Measurements from ENCODE around the gene RHOB. TPM values are rescaled to one million over a fixed set of nuclear protein-coding genes. Genes with fewer than 3 reads are reported as not detected.
A peak's percentile ranks its signal among the peaks of the same experiment; 100 is the strongest.
"Not testable (repeated sequence)": the region's sequence is repeated elsewhere in the genome, so short reads cannot be mapped to it uniquely, and the experiment has no call there.

Gene RHOB
- total RNA-seq, 1 donor = 142 TPM

DNA sequence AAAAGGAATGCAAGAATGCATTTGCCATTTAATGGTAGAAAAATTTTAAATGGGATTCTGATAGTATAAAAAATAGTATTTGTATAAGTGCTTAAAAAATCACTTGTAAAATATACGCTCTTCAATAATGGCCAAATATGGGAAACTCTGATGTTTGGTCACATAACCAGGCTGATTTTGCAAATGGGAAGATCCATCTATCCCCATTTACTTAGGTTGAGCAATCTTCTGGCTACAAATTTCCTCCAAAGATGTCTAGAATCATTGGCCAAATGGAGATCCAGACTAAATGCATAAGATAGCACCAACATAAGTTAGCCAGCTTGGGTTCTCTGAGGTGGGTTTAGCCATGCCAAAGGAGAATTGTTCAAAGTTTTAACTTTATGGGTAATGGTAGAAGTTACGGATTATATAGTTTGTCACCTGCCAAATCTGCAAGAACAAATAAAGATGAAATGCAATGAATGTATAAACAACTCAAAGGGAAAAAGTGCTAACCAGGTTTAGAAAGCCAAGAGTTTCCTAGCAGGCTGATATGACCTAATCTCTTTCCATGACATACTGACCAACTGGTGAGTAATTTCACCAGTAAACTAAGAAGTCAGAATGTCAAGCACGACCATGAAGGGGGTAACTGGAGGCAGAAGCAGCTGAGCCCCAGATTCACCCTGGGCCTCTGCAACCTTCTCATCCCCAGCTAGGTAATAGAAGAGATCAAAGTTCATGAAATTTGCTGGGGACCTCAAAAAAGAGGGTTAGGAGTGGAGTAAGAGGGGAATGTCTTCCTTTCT, 10.0 kb downstream of the RHOB start:
- DNase-seq (ENCODE audit: low read depth) = peak; percentile 43
- TF ChIP-seq, protein P1, sequence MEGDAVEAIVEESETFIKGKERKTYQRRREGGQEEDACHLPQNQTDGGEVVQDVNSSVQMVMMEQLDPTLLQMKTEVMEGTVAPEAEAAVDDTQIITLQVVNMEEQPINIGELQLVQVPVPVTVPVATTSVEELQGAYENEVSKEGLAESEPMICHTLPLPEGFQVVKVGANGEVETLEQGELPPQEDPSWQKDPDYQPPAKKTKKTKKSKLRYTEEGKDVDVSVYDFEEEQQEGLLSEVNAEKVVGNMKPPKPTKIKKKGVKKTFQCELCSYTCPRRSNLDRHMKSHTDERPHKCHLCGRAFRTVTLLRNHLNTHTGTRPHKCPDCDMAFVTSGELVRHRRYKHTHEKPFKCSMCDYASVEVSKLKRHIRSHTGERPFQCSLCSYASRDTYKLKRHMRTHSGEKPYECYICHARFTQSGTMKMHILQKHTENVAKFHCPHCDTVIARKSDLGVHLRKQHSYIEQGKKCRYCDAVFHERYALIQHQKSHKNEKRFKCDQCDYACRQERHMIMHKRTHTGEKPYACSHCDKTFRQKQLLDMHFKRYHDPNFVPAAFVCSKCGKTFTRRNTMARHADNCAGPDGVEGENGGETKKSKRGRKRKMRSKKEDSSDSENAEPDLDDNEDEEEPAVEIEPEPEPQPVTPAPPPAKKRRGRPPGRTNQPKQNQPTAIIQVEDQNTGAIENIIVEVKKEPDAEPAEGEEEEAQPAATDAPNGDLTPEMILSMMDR (IDR thresholded peaks at IDR 0.05; ENCODE audit: insufficient read depth, low read depth, low read length) = no peak
- H3K4me3 ChIP-seq (ENCODE audit: low read depth, low read length) = no peak overlapping the region

DNA sequence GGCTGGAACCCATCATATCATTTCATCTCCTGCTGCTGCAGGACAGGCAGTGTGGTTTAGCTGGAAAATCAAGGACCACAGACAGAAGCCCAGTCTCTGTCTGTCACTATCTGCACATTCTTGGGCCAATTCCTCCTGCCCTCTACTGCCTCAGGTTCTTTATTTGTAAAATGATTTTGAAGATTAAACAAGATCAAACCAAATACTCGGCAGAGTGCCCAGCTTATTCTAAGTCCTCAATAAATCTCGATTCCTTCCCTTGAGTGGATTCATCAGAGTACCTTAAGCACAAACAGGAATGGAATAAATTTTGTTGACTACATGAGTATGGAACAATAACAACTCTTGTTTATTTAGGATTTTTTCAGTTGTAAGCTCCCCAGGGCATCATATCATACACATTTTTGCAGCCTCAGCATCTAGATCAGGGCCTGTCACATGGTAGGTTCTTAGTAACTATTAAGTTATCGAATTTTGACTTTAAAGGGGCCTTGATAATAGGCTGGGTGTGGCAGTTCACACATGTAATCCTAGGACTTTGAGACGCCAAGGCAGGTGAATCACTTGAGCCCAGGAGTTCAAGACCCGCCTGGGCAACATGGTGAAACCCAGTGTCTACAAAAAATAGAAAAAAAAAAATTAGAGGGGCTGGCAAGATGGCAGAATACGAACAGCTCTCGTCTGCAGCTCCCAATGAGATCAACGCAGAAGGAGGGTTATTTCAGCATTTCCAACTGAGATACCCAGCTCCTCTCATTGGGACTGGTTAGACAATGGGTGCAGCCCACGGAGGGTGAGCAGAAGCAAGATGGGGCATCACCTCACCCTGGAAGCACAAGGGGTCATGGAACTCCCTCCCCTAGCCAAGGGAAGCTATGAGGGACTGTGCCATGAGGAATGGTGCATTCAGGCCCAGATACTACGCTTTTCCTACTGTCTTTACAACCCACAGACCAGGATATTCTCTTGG, 11.1 kb downstream of the RHOB start:
- H3K4me3 ChIP-seq (ENCODE audit: low read depth, low read length) = no peak overlapping the region
- TF ChIP-seq, protein P1 (IDR thresholded peaks at IDR 0.05; ENCODE audit: insufficient read depth, low read depth, low read length) = no peak
- no peak for DNase-seq (ENCODE audit: low read depth)

DNA sequence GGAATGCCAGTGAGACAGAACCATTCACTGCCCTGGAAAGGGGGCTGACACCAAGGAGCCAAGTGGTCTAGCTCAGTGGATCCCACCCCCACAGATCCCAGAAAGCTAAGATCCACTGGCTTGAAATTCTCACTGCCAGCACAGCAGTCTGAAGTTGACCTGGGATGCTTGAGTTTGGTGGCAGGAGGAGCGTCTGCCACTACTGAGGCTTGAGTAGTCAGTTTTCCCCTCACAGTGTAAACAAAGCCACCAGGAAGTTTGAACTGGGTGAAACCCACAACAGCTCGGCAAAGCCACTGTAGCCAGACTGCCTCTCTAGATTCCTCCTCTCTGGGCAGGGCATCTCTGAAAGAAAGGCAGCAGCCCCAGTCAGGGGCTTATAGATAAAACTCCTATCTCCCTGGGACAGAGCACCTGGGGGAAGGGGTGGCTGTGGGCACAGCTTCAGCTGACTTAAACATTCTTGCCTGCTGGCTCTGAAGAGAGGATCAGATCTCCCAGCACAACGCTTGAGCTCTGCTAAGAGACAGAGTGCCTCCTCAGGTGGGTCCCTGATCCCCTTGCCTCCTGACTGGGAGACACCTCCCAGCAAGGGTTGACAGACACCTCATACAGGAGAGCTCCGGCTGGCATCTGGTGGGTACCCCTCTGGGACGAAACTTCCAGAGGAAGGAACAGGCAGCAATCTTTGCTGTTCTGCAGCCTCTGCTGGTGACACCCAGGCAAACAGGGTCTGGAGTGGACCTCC, 12.0 kb downstream of the RHOB start:
- H3K4me3 ChIP-seq (ENCODE audit: low read depth, low read length); DNase-seq (ENCODE audit: low read depth): not testable (repeated sequence)

GRCh38 chr2:20465716-20466394, 19.0 kb downstream of the RHOB start:
- no peak overlapping the region for H3K4me3 ChIP-seq (ENCODE audit: low read depth, low read length)
- TF ChIP-seq, protein P1 (IDR thresholded peaks at IDR 0.05; ENCODE audit: insufficient read depth, low read depth, low read length) = no peak
- DNase-seq (ENCODE audit: low read depth) = no peak

DNA sequence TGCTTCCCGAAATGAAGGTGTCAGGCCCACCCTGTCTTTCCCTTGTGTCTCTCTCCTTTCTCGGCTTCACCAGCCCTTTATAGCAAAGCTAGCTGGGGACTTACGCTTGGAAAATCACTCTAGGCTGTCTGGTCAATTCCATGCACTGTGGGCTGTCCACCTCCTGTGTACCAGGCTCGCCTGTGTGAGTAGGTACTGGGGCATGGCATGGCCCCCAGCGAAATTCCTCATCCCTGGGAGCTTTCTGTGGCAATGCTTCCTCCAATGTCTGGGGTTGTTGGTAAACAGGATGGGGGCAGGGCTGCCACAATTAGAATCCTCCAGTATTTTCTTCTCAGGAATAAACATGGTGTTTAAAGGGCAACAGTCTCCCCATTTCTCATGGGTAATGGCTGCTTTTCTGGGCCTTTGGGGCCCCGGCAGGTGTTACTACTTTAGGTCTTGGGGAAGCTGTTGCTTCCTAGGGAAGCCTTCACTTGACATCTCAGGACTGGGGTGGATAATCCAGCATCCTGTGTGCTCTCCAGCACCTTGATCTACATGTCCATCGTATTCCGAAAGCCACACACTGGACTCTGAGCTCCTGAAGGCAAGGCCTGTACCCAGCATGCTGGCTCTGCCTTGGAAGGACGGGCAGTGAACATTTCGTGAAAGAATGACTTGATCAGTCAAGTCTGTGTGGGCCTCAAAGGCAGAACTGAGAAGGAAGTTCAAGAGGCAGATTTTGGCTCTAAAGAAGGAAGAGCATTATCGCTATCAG, 21.1 kb downstream of the RHOB start:
- TF ChIP-seq, protein P1 (IDR thresholded peaks at IDR 0.05; ENCODE audit: insufficient read depth, low read depth, low read length) = no peak
- DNase-seq (ENCODE audit: low read depth) = no peak
- no peak overlapping the region for H3K4me3 ChIP-seq (ENCODE audit: low read depth, low read length)

DNA sequence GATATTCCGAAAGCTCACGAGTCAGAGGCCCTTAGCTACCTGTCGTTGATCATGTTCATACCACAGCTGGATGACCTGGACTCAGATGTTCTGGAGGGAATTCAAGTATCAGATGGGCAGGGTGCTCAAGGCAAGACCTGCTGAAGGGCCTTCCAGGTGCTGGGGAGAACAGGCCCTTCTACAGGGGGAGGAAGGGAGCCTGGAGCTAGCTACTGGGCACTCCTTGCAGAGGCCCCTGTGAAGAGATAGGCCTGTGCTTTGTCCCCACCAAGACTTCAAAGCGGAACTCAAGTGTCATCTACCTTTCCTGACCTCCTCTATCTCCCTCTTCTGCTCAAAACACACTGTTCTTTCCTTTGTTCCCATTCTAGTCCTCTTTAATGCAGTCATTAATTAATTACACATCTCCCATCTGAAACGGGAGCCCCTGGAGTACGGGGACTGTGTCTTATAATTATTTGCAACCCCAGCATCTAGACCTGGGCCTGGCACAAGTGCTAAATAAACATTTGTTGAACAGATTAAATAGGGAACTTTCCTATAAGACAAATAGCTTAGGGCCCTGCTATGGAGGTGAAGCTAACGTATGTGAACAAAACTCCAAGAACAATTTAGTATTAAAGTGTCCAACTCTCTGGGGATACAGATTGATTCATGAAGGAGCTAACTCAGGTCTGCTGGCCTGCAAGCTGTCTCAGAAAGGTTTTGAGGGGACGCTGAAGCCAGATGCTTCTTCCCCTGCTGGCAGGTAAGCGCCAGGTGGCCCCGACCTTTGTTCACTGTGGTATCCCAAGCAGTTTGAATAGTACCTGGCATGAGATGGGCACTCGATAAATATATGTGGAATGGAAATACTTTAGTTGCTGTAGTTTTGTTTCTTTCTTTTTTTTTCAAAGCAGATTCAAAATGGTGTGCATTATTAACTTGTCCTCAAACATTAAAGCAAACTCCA, 22.0 kb downstream of the RHOB start:
- H3K4me3 ChIP-seq (ENCODE audit: low read depth, low read length) = no peak overlapping the region
- TF ChIP-seq, protein P1 (IDR thresholded peaks at IDR 0.05; ENCODE audit: insufficient read depth, low read depth, low read length) = no peak
- no peak for DNase-seq (ENCODE audit: low read depth)

All from fibroblast of villous mesenchyme (primary cell).